SK-MEL-5 (cell line): ENCODE data around the gene FAM83E. TPM values are rescaled to one million over a fixed set of nuclear protein-coding genes. Genes with fewer than 3 reads are reported as not detected.
A peak's percentile ranks its signal among the peaks of the same experiment; 100 is the strongest.

ENCODE experiments used
- DNase-seq: peaks from one replicate; pipeline ENCODE4 v3.0.0-alpha.2; 2016; ENCODE audit warnings: low read depth, low spot score
- in situ Hi-C: cut with HindIII; loops from 2 replicates; pipeline ENCODE4 v1.10.0; 2016; ENCODE audit warnings: low sequenced_read_pairs, high pct_unique_total_duplicates, low pct_unique_long_range_greater_than_20kb
- total RNA-seq: library from RNA; depleted of rRNA; stranded (reverse); fragments of >200 nt; shearing (Covaris generic); gene quantifications from 2 replicates; pipeline ENCODE4 v1.2.3, GENCODE V29; 2014

The FAM83E gene
- total RNA-seq, 1 experiment from 2014 or later = 0.34 TPM

DNA sequence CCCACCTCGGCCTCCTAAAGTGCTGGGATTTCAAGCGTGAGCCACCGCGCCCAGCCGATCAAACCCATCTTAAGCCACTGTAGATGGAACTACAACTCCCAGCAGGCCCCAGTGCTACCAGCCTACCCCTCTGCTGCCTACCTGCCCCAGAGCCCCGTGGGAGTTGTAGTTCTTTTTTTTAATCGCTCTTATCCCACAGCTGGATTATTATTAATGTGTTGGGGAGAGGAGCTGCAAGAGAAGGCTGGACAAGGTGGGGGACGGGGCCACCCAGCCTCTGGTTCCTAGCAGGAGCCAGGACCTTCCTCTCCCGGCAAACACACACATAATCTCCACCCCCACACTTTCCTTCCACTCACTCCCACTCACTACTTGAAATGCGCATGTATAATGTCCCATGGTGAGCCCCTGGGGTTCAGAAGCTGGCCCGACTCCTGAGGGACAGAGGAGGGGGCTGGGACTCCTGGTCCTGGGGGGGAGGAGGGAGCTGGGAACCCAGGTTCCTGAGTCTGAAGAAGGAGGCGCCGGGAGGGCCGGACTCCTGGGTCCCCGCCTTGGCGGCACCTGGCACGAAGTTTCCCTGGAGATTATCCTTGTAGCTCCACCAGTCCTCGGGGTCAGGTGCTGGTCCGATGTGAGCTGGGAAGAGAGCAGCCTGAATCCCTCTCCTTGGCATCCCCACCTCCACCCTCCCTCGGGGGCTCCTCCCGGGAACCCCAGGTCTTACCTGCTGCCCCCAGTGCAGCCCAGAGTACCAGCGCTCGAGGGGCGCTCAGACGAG, 30.2 kb upstream of the FAM83E start:
- DNase-seq = peak; percentile 79

GRCh38 chr19:48644355-48644754, 29.5 kb upstream of the FAM83E start:
- no peak for DNase-seq
- in situ Hi-C loops = no loop called here

More for the DNA sequence above, 30.2 kb upstream of the FAM83E start:
- in situ Hi-C loops = no loop called here

- in situ Hi-C loops = no loop called here
- DNase-seq = no peak
Observed at GRCh38 chr19:48642862-48643261, 28.0 kb upstream of the FAM83E start.

- no peak for DNase-seq
- in situ Hi-C loops = no loop called here
Observed at GRCh38 chr19:48641850-48642249, 27.0 kb upstream of the FAM83E start.

DNA sequence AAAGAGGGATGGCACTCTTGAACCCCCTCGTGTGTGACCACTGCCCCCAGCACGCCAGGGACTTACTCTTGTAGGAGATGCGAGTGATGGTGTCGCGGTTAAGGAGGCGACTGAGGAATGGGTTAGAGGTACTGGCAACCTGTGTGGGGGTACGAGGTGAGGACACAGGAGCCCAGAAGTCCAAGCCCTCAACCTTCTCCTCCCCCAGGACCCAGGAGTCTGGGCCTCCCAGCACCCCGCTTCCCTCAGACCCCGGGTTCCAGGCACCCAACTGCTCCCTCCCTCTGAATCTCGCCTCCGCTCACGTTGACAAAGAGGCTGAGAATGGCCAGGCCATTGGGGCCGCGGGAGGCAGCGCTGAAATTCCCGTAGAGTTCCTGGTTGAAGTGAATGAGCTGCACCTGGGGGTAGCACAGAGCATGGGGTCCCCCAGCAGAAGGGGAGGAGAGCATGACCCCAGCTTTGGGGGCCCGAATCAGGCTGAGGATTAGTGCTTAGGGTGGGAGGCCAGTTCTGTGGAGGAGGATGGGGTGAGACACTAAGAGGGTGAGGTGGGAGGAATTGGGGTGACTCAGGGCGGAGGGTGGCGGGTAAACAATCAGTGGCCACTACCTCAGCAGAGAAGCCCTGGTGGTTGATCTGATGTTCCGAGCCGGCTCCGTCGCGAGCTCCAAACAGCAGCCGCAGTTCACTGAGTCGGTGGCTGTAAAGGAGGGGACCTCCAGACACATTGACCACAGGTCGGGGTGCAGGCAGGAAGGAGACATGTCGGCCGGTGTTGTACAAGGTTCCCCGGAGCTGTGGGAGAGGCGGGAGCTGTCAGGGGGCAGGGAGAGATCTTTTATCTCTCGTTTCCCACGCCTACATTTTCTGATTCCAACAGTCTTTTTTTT, 24.9 kb upstream of the FAM83E start:
- no peak for DNase-seq
- in situ Hi-C loops = no loop called here

DNA sequence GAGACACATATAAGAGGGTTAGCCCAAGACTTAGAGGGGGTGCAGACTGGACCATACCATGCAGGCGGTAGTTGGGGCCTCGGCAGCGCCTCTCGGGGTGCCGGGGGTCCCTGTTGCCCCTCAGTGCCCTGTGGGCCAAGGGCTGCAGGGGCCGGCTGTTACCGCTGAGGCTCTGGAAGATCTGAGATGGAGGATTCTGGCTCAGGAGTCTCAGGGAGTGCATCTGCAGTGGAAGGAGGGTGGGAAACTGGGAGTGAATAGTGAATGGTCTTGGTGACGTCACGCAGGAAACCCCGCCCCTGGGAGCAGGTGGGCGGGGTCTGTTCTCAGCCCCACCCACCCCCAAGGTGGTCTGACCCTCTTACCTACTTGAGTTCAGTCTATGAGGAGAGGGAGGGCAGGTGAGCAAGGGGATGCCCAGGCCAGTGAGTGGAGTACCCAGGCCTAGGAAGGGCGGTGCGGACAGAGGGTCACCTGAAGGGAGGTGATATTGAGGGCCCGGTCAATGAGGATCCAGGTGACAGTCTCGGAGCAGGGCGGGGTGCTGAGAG, 24.0 kb upstream of the FAM83E start:
- DNase-seq = no peak
- in situ Hi-C loops = no loop called here

DNA sequence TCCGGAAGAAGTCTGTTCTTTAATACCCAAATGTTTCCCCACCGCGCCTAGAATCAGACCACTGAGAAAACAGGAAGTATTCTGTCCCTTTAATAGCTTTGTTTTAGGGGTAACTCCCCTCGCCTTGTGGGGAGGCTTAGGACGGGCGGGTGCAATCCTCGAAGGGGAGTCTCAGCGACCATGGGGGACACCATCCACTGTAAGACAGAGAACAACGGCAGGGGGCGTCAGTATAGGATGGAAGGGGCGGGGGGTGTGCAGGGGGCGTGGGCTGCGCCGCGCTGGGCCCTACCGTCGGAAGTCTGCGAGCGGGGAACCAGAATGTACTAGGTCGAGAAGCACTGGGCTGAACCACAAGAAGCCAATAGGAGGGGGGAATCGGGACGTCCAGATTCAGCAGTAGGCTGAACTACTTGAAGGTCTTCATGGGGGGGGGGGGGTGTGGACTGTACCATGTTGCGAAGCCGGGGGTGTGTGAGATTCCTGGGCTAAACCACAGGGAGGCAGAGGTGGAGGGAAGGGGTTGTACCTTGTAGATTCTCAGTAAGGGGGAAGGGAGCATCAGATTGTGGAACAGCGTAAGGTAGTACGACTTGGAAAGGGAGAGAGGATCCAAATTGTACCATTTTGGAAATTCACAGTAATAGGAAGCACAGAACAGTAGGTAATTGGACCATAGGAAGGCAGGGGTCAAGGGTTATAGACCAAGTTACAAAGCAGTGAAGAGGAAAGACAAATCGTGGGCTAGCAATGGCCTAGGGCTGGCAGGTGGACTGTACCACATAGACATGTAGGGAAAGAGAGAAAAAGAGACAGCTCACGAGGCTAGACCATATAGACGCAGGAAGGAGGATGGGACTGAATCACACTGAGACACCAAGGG, 23.3 kb upstream of the FAM83E start:
- in situ Hi-C loops = no loop called here
- DNase-seq = peak; percentile 94

DNA sequence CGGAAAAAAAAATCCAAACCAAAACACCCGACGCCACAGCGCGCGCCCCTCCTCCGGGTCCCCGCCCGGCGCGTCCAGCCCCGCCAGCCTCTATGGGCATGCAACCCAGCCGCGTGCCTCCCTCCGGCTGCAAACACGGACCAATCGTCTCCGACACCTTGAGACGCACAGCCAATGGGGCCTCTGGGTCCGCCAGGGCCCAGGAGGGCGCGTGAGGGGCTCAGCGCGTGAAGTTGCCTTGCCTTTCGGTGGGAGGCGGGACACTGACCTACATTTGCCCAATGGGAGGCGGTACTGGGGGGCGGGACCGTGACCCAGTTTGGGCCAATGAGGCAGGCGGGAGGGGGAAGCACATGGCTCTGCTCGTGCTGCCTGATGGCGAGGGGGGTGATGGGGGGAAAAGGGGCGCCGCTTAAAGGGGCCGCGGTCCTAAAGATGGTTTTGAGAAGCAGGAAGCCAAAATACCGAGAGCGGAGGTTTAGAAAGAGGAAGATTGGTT, 22.6 kb upstream of the FAM83E start:
- DNase-seq = peak; percentile 99
- in situ Hi-C loops = no loop called here

GRCh38 chr19:48636859-48637448, 22.1 kb upstream of the FAM83E start, which contains the start of gene DBP:
Gene DBP (minus strand): TSS chr19:48637379. CDS start chr19:48636994, 385 bp downstream.
- in situ Hi-C loops = no loop called here
- DNase-seq = no peak

- in situ Hi-C loops = no loop called here
- DNase-seq = no peak
Observed at GRCh38 chr19:48635966-48636858, 21.3 kb upstream of the FAM83E start.

DNA sequence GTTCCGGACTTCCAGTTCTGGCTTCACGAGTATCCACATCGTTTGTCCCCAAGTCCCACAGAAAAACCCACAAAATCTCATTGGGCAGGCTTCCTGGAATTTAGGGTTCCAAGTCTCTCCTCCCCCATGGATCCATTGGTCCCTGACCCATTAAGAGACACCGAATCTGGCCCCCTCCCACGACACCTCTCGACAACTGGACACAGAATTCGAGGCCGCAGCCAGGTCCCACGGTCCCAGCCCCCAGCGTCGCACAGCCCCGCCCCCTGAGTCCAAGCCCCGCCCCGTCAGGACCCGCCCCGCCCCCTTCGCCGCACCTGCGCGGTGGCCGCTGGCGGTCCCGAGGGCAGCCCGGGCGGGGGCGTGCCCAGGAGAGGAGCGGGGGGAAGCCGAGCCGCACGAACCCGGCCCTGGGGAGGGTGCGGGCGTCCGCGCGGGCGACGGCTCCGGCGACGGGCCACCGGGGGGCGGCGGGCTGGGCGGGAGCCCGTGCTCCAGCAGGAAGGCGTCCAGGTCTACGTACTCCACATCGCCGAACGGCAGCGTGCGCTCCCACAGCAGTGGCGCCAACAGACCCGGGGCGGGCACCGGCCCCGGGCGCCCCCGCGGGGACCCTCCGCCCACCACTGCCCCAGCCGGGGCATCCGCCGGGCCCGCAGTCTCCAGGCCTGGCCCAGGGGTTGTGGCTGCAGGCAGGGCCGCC, 20.5 kb upstream of the FAM83E start:
- DNase-seq = peak; percentile 55
- in situ Hi-C loops = no loop called here

- in situ Hi-C loops = no loop called here
- DNase-seq = peak; percentile 96
Observed at GRCh38 chr19:48634424-48635262, 19.8 kb upstream of the FAM83E start.

- DNase-seq = no peak
- in situ Hi-C loops = no loop called here
Observed at GRCh38 chr19:48634036-48634342, 19.1 kb upstream of the FAM83E start.

- in situ Hi-C loops = no loop called here
- no peak for DNase-seq
Observed at GRCh38 chr19:48633148-48634035, 18.5 kb upstream of the FAM83E start.
